ENCODE data around the gene GPC6.

- TF ChIP-seq CTCF (IDR thresholded peaks at IDR 0.05; ENCODE audit: low read depth, low read length, missing input control), result no peak
- no peak for TF ChIP-seq MAX (IDR thresholded peaks at IDR 0.05)
- no peak for TF ChIP-seq RAD21 (IDR thresholded peaks at IDR 0.05)
Observed at GRCh38 chr13:94214121-94214520, 987.5 kb downstream of the GPC6 start.

Data from liver (tissue), 3 donors.